ENCODE data around the gene CRYBA1.
A peak's percentile ranks its signal among the peaks of the same experiment; 100 is the strongest.

CRYBA1 gene

DNA sequence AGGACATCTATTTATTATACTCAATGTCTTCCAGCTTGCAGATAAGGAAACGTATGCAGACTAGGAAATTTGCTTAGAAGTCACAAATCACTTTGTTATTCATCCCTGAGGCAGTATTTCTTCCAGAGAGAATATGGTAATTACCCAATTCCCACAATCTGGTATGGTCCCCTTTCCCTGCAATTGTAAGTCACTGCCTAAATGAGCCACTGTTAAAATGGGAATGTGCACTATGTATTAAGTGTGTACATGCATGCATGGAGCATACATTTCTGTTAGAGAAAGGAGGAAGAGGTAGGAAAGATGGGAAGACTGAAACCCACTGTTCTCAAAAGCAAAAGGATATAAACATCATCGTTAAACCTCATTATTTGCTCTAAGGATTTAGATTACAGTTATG is 37.3 kb downstream of the CRYBA1 start:
- no peak for DNase-seq

DNA sequence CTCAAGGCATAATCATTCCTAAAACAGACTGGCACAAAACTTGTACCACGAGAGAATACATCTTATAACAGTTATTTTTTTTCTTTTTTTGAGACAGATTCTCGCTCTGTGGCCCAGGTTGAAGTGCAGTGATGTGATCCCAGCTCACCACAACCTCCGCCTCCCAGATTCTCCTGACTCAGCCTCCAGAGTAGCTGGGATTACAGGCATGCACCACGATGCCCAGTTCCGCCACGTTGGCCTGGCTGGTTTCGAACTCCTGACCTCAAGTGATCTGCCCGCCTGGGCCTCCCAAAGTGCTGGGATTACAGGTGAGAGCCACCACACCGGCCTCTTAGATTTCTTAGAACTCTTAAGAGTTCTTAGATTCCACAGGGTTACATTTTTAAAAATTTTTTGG is 43.2 kb downstream of the CRYBA1 start:
- DNase-seq, result no peak

DNA sequence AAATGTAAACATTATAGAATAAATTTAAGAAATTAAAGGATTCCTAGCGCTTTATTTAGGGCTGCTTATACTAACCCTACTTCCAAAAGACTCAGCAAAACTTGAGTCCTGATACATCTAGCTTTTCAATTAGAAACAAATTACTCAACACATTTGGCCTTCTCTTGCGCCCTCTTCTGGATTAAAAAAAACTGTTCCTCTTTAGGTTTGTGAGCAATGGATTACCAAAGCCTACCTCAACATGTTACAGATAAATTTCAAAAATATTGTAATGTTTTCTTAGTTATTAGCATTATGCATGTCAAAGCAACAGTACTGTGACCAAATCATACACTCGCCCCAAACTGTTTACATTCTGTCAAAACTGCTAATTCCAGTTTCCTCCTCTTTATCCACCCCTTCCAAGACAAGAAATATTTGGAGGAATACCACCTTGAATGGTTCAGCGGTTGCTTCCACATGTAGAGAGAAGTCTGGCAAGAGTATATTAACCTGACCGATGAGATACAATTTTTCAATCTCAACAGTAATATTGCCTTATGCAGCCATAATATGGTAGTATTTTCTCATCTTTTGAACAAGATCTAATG is 44.6 kb downstream of the CRYBA1 start:
- peak; percentile 74 for DNase-seq

DNA sequence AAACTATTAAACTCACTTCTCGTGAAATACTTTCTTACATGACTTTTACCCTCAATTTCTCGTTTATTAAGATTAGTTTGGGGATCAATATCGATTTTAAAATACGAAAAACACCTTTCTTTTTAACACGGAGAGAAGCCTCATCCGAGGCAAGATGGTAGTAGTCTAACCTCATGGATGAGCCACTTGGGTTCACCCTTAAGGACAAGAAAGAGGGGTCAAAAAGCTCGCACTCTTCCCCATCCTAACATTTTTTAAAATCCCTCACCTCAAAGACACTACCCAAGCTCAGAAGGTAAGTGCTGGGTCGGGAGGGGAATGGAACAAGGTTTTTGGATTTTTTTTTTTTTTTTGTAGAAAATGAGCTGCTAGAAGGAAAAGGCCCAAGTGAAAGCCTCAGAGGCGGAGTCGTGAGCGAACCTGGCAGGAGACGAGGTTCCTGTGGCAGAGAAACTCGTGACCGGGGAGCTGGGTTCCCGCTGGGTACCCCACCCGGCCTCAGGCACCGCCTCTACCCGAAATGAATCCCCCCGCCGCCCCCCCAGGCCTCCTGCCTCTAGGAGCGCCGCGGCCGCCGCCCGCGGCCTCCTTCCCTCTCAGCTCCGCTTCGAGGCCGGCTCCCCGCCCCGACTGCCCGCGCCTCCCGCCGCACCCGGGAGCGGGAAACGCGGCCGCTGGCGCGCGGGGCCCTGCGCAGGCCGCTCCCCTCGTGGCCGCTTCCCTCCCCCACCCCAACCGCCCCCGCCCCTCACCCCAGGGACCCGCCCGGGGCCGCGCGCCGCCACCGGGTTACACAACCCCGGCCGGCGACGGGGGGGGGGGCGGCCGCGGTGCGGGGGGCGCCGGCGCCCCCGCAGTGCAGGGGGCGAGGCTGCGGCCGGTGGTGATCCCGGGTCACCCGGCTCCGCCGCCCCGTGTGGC is 45.7 kb downstream of the CRYBA1 start:
- peak; percentile 71 for DNase-seq

DNA sequence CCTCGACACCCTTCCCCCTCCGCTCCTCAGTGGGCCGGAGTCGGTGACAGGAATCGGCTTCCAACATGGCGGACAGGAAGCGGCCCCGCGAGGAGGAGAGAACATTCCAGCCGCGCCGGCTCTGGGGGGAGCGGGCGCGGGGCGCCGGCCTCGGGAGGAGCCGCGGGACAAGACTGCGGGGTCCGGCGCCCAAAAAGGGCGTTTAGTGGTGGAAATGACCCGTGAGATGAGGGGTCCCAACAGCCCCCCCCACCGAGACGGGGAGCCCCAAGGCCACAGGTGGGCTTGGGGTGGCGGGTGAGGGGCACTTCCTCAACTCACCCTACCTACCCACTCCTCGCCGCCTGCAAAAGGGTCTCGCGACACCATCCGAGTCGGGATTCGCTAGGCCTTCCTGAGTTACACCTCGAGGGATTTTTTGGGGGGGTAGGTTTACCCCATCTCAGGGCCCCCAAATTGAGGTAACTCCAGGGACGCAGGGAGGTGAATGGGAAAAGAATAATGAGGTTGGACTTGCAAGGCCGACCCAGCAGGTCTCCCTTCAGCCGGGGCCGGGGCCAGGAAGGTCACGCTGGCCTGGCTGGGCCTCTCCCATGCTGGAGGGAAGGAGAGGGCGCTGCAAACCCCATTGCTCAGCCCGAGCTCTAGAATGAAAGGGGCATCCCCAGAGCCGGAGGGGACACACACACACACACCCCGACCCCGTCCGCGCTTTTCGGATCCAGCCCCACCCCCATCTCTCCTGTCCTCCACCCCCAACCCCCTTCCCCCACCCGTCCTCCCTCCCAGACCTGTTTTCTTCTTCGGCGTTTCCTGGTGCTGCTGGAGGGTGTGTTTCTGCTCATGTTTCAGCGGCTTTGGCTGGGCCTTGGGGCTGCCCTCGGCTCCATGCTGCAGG is 46.6 kb downstream of the CRYBA1 start:
- peak; percentile 55 for DNase-seq

DNA sequence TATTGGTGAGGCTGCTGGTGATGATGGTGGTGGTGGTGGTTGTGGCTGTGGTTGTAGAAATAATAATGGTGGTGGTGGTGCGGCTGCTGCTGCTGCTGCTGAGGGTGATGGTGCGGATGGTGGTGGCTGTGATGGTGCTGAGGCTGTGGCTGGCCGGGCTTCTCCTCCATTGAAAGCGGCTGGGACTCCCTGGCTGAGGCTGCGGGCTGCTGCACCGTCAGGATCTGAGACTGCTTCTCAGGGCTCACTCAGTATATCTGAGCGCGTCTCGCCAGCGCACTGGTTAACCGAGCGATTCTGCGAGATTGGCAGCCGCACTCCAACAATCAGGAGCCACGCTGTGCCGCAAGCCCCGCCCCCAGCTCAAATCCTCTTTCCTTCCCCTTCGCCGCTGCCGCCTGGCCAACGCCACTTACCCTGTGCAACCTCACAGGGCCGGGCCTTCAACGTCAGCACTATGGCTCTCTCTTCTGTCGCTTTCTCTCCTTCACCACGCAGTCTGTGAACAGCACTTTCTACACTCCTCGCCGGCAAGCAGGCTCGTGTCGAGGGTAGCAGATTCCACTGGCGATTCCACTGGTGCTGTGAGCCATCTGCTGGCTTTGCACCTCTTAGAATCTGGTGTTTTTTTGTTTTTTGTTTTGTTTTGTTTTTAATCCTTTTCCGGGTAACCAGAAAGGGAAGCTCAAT is 47.4 kb downstream of the CRYBA1 start, which contains the start of gene NUFIP2:
TSS of gene NUFIP2 (minus strand) at position 259 of the 690 bp plus-strand sequence. CDS start at position 170, 89 bp downstream.
- peak; percentile 98 for DNase-seq

DNA sequence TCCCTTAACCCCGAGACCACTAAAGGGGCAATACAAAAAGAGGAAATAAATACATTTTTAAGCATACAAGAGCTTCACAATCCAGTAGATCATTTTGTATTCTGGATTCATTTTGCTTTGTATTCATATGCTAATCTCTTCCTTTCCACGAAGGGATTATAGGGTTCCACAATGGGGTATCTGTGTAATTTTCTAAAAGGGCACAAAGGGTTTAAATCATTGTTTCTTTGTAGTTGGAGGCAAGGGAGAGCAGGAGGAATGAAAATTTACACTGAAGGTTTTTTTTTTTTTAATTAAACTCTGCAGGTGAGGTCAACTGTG is 47.9 kb downstream of the CRYBA1 start:
- DNase-seq, result no peak

DNA sequence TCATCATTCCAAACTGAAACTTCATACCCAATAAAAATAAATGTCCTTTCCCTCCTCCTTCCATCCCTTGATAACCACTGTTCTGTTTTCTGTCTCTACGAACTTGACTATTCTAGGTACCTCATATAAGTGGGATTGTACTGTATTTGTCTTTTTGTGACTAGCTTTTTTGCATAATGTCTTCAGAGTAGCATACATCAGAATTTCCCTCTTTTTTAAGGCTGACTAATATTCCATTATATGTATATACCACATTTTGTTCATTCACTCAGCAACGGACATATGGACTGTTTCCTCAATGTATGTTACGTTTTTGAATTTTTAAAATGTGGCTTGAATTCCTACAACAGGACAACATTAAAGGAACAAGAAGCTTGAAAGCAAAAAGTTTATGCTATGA is 48.8 kb downstream of the CRYBA1 start:
- no peak for DNase-seq

DNA sequence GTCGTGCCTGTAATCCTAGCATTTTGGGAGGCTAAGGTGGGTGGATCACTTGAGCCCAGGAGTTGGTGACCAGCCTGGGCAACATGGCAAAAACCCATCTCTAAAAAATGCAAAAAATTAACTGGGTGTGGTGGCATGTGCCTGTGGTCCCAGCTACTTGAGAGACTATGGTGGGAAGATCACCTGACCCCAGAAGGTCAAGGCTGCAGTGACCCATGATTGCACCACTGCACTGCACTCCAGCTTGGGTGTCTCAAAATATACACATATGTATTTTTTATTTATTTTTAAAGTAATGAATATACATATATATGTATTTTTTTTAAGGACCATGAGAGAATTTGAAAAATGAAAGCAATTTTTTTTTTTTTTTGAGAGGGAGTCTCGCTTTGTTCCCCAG is 52.4 kb downstream of the CRYBA1 start:
- no peak for DNase-seq

DNA sequence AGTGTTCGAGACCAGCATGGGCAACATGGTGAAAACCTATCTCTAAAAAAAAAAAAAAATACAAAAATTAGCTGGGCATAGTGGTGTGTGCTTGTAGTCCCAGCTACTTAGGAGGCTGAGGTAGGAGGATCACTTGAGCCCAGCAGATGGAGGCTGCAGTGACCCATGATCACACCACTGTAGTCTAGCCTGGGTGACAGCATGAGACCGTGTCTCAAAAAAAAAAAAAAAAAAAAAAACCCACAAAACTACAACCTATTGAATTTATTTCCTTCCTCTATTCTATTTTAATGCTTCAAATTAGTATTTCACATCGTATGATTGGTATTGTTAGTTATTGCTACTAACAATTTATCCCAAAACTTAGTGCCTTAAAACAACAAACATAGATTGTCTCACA is 56.7 kb downstream of the CRYBA1 start:
- DNase-seq, result no peak
